Hippocampal formation (tissue), 2 donors: Measurements from ENCODE around the gene RCOR3.
A peak's percentile ranks its signal among the peaks of the same experiment; 100 is the strongest.
"Not testable (repeated sequence)": the region's sequence is repeated elsewhere in the genome, so short reads cannot be mapped to it uniquely, and the experiment has no call there.

Experiments
- DNase-seq, 2 donors: peaks; one replicate each; lab custom pipeline; 2025; lab: John Stamatoyannopoulos, UW

RCOR3 gene

GRCh38 chr1:211340622-211341507 lies 81.7 kb downstream of the RCOR3 start:
- no peak for DNase-seq

GRCh38 chr1:211341999-211342398 lies 82.8 kb downstream of the RCOR3 start:
- no peak for DNase-seq

GRCh38 chr1:211343607-211344006 lies 84.4 kb downstream of the RCOR3 start:
- no peak for DNase-seq

GRCh38 chr1:211344152-211344618 lies 85.0 kb downstream of the RCOR3 start:
- DNase-seq = no peak

- no peak for DNase-seq
These were observed 86.6 kb downstream of the RCOR3 start for GRCh38 chr1:211345719-211346118.

GRCh38 chr1:211347077-211347844 lies 88.1 kb downstream of the RCOR3 start:
- no peak for DNase-seq

GRCh38 chr1:211348547-211348946 lies 89.4 kb downstream of the RCOR3 start:
- no peak for DNase-seq

- DNase-seq = no peak
These were observed 90.6 kb downstream of the RCOR3 start for GRCh38 chr1:211349741-211350140.

GRCh38 chr1:211352055-211352454 lies 92.9 kb downstream of the RCOR3 start:
- DNase-seq = not testable (repeated sequence)

GRCh38 chr1:211352465-211352864 lies 93.3 kb downstream of the RCOR3 start:
- DNase-seq = no peak

GRCh38 chr1:211352985-211353515 lies 93.9 kb downstream of the RCOR3 start:
- no peak for DNase-seq

- DNase-seq = no peak
These were observed 94.5 kb downstream of the RCOR3 start for GRCh38 chr1:211353562-211354212.

GRCh38 chr1:211355873-211356272 lies 96.7 kb downstream of the RCOR3 start:
- no peak for DNase-seq

GRCh38 chr1:211356723-211357407 lies 97.7 kb downstream of the RCOR3 start:
- peak in 1 of 2 donors; percentile 24 for DNase-seq

GRCh38 chr1:211358685-211359084 lies 99.5 kb downstream of the RCOR3 start:
- no peak for DNase-seq

- DNase-seq = no peak
These were observed 100.7 kb downstream of the RCOR3 start for GRCh38 chr1:211359876-211360275.

- DNase-seq = no peak
These were observed 102.0 kb downstream of the RCOR3 start for GRCh38 chr1:211361202-211361601.
